Natural killer cell (primary cell): ENCODE results near the gene NCAM1. TPM values are rescaled to one million over a fixed set of nuclear protein-coding genes. Genes with fewer than 3 reads are reported as not detected.

Source experiments
- ATAC-seq, 3 donors: fragments of 150-1000 bp in 2 of 3; fragments of 200-7000 bp in 1 of 3; cut with Tn5 transposase; 1 replicate in 1 of 3; 2 replicates in 2 of 3; pipeline ENCODE4 v1.10.0; 2021; ENCODE audit warnings: mild to moderate bottlenecking in 2 of 3, moderate library complexity in 2 of 3
- DNase-seq, 2 donors: peaks; one replicate each; pipeline versions ENCODE4 v3.0.0 to v3.0.0-alpha.2; 2013 to 2021; ENCODE audit warnings: mixed read lengths in 1 of 2
- H3K27ac ChIP-seq: one replicate; pipeline ENCODE4 v1.5.1; 2013; ENCODE audit warnings: mild to moderate bottlenecking, low read length
- H3K27me3 ChIP-seq: one replicate; pipeline ENCODE4 v1.6.1; 2013; ENCODE audit warnings: low read length; ENCODE audit not compliant: control insufficient read depth, insufficient read depth
- H3K36me3 ChIP-seq: one replicate; pipeline ENCODE4 v1.6.1; 2013; ENCODE audit warnings: low read length; ENCODE audit not compliant: control insufficient read depth, insufficient read depth
- H3K4me1 ChIP-seq: one replicate; pipeline ENCODE4 v1.6.1; 2013; ENCODE audit warnings: low read length; ENCODE audit not compliant: control insufficient read depth, insufficient read depth
- H3K4me3 ChIP-seq: one replicate; pipeline ENCODE4 v1.5.1; 2013; ENCODE audit warnings: low read length
- H3K9me3 ChIP-seq: one replicate; pipeline ENCODE4 v1.6.1; 2013; ENCODE audit warnings: low read length; ENCODE audit not compliant: control insufficient read depth, insufficient read depth
- H3K27ac Mint-ChIP-seq, 2 donors: one replicate each; pipeline ENCODE4 v1.8.0; 2022; ENCODE audit warnings: mild to moderate bottlenecking in 2 of 2, mixed read lengths in 2 of 2, moderate library complexity in 1 of 2
- H3K27me3 Mint-ChIP-seq, 2 donors: one replicate each; pipeline ENCODE4 v1.8.0; 2022; ENCODE audit warnings: low read depth in 2 of 2, mixed read lengths in 2 of 2
- H3K36me3 Mint-ChIP-seq: one replicate; pipeline ENCODE4 v1.8.0; 2022; ENCODE audit warnings: mixed read lengths
- H3K4me1 Mint-ChIP-seq, 2 donors: one replicate each; pipeline ENCODE4 v1.8.0; 2022; ENCODE audit warnings: mixed read lengths in 2 of 2
- H3K4me3 Mint-ChIP-seq: one replicate; pipeline ENCODE4 v1.8.0; 2022; ENCODE audit warnings: mild to moderate bottlenecking, moderate library complexity, mixed read lengths
- H3K9me3 Mint-ChIP-seq, 2 donors: one replicate each; pipeline ENCODE4 v1.8.0; 2022; ENCODE audit warnings: mixed read lengths in 2 of 2
- WGBS: methylation state at CpG from one replicate; pipeline ENCODE4 v1.1.7; 2013; ENCODE audit warnings: missing lambda C conversion rate; ENCODE audit not compliant: insufficient coverage; 5-methylcytosine and 5-hydroxymethylcytosine counted together
- intact Hi-C: fragments of 100-400 bp; cut with micrococcal nuclease; formaldehyde crosslinking; loops from one replicate; pipeline ENCODE4 v1.14.2; 2022
- total RNA-seq, 4 donors: library from RNA; stranded (reverse); fragments of 120-200 nt in 1 of 4; gene quantifications; one replicate each; pipeline versions ENCODE4 v1.2.3 to v1.2.4, GENCODE V29; 2013 to 2022
- TF ChIP-seq, protein P1 (sequence below): fragments of 200-600 bp; IDR thresholded peaks from one replicate; pipeline ENCODE4 v1.8.0; 2022; ENCODE audit warnings: antibody characterized with exemption

NCAM1 gene
- total RNA-seq, 3 donors from 2014 or later (not counting 1 experiment from before 2014, with no cell fraction given): 129 to 208 (median 187) TPM

GRCh38 chr11:113193016-113193415, 231.8 kb downstream of the NCAM1 start:
- peaks cover 59 to 73% of the 10 kb centered on the region in 2 donors for H3K4me1 Mint-ChIP-seq
- WGBS: 93% methylated on average over 7 of the region's 7 CpGs
- no peak overlapping the region for H3K27ac Mint-ChIP-seq
- no peak overlapping the region for H3K27ac ChIP-seq
- peaks cover 6% of the 10 kb centered on the region for H3K4me1 ChIP-seq
- DNase-seq (no peak), ATAC-seq (no peak)
- H3K4me3 ChIP-seq: no peak overlapping the region
- intact Hi-C loops: no loop called here
- H3K4me3 Mint-ChIP-seq: no peak overlapping the region
- H3K9me3 ChIP-seq: no peaks in the 10 kb centered on the region
- TF ChIP-seq, protein P1, sequence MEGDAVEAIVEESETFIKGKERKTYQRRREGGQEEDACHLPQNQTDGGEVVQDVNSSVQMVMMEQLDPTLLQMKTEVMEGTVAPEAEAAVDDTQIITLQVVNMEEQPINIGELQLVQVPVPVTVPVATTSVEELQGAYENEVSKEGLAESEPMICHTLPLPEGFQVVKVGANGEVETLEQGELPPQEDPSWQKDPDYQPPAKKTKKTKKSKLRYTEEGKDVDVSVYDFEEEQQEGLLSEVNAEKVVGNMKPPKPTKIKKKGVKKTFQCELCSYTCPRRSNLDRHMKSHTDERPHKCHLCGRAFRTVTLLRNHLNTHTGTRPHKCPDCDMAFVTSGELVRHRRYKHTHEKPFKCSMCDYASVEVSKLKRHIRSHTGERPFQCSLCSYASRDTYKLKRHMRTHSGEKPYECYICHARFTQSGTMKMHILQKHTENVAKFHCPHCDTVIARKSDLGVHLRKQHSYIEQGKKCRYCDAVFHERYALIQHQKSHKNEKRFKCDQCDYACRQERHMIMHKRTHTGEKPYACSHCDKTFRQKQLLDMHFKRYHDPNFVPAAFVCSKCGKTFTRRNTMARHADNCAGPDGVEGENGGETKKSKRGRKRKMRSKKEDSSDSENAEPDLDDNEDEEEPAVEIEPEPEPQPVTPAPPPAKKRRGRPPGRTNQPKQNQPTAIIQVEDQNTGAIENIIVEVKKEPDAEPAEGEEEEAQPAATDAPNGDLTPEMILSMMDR: no peak
- H3K9me3 Mint-ChIP-seq: no peaks in the 10 kb centered on the region
- H3K27me3 Mint-ChIP-seq: no peaks in the 10 kb centered on the region
- no peaks in the 10 kb centered on the region for H3K36me3 ChIP-seq
- no peaks in the 10 kb centered on the region for H3K27me3 ChIP-seq
- no peaks in the 10 kb centered on the region for H3K36me3 Mint-ChIP-seq

GRCh38 chr11:113193946-113194345, 232.7 kb downstream of the NCAM1 start:
- Mint-ChIP-seq H3K4me3 (no peak overlapping the region), H3K27ac (no peak overlapping the region), H3K36me3 (no peaks in the 10 kb centered on the region), H3K4me1 (peaks cover 50 to 72% of the 10 kb centered on the region in 2 donors), H3K9me3 (no peaks in the 10 kb centered on the region), H3K27me3 (no peaks in the 10 kb centered on the region)
- Histone ChIP-seq H3K9me3 (no peaks in the 10 kb centered on the region), H3K36me3 (no peaks in the 10 kb centered on the region), H3K27ac (no peak overlapping the region), H3K27me3 (no peaks in the 10 kb centered on the region), H3K4me1 (peaks cover 5% of the 10 kb centered on the region), H3K4me3 (no peak overlapping the region)
- intact Hi-C loops: no loop called here
- TF ChIP-seq, protein P1: no peak
- DNase-seq: no peak
- 88% methylated on average over 3 of the region's 5 CpGs for WGBS
- no peak for ATAC-seq

- H3K4me3 ChIP-seq: no peak overlapping the region
- TF ChIP-seq, protein P1: no peak
- no peak overlapping the region for H3K27ac ChIP-seq
- DNase-seq (no peak), ATAC-seq (no peak)
- Mint-ChIP-seq H3K9me3 (no peaks in the 10 kb centered on the region), H3K4me3 (no peak overlapping the region), H3K27ac (no peak overlapping the region), H3K36me3 (no peaks in the 10 kb centered on the region), H3K27me3 (no peaks in the 10 kb centered on the region), H3K4me1 (peaks cover 37 to 60% of the 10 kb centered on the region in 2 donors)
- 88% methylated on average over 1 of the region's 3 CpGs for WGBS
- no peaks in the 10 kb centered on the region for H3K4me1 ChIP-seq
- no peaks in the 10 kb centered on the region for H3K9me3 ChIP-seq
- H3K27me3 ChIP-seq: no peaks in the 10 kb centered on the region
- intact Hi-C loops: no loop called here
- no peaks in the 10 kb centered on the region for H3K36me3 ChIP-seq
Observed at GRCh38 chr11:113195728-113196127, 234.5 kb downstream of the NCAM1 start.

DNA sequence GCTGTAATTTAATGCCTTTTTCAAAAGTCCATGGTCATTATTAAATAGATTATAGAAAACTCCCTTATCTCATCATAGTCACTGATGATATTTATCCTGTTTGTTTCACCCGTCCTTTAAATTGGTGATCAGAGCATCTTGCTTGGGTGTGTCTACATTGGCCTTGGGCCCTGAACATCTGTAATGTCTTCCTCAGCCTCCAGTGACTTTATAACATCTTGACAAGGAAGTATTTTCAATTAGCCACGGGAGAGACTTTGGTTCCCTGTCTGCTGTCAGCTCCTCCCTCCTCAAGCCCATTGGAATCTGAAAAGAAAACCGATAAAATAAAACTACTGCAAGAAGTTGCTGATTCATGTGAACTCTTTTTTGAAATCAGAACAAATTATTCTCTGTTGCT, 236.2 kb downstream of the NCAM1 start:
- Histone ChIP-seq H3K27ac (no peak overlapping the region), H3K4me3 (no peak overlapping the region), H3K9me3 (no peaks in the 10 kb centered on the region), H3K4me1 (no peaks in the 10 kb centered on the region), H3K36me3 (no peaks in the 10 kb centered on the region), H3K27me3 (no peaks in the 10 kb centered on the region)
- no peaks in the 10 kb centered on the region for H3K9me3 Mint-ChIP-seq
- WGBS: 63% methylated on average over 3 of the region's 3 CpGs
- H3K4me3 Mint-ChIP-seq: no peak overlapping the region
- H3K4me1 Mint-ChIP-seq: peaks cover 44 to 57% of the 10 kb centered on the region in 2 donors
- H3K27me3 Mint-ChIP-seq: no peaks in the 10 kb centered on the region
- H3K27ac Mint-ChIP-seq: no peak overlapping the region
- intact Hi-C loops: no loop called here
- DNase-seq (no peak), ATAC-seq (no peak)
- TF ChIP-seq, protein P1: no peak
- no peaks in the 10 kb centered on the region for H3K36me3 Mint-ChIP-seq
